ENCODE data around the gene RELL2.
A peak's percentile ranks its signal among the peaks of the same experiment; 100 is the strongest.

RELL2 gene

DNA sequence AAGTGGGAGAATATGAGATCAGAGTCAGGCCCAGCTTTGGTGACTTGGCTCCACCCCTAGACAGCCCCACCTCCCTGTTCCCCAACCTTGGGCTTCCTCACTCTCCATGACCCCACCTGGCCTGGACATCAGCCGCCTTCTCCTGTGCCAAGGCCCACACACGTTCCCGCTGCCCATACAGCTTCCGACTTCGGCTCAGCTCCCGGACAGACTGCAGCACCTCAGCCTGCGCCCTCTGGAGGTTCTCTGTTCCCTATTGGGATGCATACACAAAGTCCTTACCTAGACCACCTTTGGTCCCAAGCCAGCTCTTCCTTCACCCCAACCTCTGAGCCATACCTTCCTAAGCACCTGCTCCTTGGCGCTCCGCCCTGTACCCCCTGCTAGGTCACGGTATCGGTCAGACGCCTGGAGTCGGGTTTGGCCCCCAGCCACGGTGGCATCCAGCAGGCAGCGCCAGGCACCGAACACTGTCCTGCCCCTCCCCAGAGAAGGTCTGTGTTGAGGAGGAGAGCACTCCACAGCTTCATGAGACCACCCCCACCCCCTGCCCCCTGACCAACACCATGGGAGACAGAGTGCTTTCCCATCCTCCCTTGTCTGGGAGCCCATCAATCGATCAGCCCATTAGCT is 12.4 kb downstream of the RELL2 start:
- no peak for DNase-seq (ENCODE audit: low read depth in 2 of 2)

DNA sequence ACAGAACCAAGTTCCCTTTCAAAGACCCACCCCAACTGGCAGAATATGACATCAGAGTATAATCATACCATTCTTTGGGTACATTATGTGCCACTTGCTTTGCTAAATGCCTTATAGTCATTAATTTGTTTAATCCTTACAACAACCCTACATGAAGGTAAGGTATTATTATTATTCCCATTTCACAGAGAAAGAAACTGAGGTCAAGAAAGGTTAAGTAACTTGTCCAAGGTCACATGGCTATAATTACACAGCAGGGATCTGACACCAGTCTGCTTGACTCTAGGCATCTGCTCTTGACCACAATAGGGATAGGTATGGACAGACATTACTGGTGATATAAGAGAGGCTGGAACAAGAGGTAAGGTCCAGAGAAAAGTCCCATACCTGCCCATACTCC is 13.2 kb downstream of the RELL2 start:
- DNase-seq (ENCODE audit: low read depth in 2 of 2) = no peak

DNA sequence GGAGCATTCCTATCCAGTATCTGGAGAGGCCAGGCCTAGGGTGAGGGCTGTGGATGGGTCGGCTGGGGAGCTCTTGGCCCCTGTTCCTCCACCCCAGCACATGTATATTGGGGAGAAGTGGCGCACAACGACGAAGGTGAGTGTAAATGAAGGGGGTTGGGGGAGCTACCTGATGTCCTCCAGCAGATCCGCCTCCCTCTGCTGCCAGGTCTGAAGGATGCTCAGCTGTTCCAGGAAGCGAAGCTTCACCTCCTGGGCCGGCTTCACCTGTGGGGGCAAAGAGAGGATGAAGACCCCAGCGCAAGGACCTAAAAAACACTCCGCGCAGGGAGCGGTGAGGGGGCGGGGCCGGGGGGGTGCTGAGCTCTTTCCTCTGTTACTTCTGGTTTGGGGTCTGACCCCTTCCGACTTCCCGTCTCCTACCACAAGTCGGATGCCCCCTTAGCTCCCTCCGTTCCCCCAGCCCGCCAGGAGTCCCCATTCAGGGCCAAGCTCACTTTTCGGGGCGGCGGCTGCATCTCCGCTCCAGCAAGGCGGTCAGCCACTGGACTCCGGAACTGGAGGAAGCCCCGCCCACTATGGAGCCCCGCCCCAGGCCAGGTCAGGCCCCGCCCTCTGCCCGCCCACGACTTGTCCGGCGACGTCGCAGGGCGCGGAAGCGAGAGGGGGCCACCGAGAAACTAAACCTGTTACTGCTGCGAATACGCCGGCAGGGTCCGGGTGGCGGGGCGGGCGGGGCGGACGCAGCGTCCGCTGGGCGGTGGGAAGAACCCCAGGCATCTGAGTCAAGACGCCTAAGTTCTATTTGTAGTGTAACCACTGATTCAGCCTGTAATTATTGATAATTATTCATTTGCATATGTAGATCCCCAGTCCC is 14.3 kb downstream of the RELL2 start, which contains the start of gene FCHSD1:
FCHSD1 (minus strand) TSS at position 568 of the 877 bp plus-strand sequence; CDS start at position 518, 50 bp downstream.
- DNase-seq (ENCODE audit: low read depth in 2 of 2) = peak; percentile 68

DNA sequence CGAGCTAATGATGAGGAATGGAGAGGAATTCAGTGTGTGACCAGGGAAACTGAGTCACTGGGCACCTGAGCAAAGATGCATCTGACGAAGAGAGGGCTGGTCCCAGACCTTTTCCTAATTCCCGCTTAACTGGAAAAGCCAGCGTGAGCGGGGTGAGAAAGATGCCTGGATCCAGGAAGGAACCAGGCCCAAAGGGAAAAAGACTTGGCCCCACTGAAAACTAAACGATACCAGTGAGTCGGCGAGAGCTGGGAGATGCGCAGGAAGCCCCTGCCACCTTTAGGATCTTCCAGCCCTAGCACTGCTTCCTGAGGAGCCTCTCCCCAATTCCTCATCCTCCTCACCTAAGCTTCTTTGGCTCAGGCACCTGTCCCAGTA is 14.9 kb downstream of the RELL2 start:
- DNase-seq (ENCODE audit: low read depth in 2 of 2) = no peak

DNA sequence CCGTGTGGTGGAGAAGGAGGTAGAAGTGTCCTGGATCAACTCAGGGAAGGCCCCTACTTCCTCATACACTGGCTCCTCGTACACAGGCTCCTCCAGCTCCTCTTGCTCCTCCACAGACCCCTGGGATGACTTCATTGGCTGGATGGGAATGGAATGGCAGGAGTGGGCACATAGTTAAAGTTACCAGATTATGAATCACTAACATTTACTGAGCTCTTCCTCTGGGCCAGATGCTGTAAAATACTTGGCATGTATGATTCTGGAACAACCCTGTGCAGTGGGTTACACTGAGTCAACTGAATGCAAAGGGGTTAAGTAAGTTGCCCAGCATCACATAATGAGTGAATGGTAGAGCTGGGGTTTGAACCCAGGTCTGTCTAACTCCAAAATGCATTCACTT is 17.5 kb downstream of the RELL2 start:
- DNase-seq (ENCODE audit: low read depth in 2 of 2) = no peak

DNA sequence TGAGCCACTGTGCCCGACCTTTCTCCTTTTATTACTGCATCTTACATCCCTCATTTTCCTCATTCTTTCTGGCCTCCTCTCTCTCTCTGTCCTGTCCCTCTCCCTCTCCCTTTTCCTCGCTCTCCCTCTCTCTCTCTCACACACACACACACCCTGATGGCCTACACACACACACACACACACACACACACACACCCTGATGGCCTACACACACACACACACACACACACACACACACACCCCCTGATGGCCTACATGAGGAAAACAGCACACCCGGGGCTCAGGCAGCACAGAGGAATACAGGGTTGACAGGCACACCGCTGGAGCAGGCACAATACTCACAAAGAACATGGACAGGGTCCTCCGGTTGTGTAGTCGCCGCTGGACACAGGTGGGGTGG is 18.2 kb downstream of the RELL2 start:
- DNase-seq (ENCODE audit: low read depth in 2 of 2) = no peak

DNA sequence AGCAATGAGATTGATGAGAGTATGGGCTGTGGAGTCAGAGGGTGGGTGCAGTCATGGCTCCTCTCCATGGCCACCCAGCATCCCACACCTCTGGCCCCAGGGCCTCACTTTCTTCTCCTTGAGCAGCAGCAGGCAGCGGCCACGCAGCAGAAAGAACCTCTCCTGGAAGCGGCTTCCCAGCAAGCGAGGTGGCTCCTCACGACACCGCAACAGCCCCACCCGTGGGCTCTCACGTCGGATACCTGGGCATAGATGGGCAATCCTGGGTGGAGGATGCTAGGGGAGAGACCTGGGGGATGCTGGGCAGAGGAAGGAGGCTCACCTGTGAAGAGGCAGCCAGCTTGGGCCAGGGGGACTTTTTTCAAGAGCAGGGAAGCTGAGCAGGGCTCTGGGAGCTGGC is 19.6 kb downstream of the RELL2 start:
- DNase-seq (ENCODE audit: low read depth in 2 of 2) = no peak

DNA sequence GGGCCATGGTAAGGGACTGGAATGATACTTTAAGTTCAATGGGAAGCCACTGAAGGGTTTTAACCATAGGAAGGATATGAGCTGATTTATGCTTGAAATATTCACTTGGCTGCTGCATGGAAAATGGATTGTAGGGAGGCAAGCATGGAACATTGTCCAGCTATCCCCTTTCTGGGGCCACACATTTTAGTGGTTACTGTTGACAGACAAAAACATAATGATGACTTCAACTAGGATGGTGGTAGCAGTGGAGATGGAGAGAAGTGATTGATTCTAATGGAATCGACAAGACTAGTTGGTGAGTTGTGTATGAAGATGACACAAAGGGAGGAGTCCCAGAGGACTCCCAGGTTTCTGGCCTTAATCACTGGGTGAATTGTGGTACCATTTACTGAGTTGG is 20.6 kb downstream of the RELL2 start:
- DNase-seq (ENCODE audit: low read depth in 2 of 2) = no peak

DNA sequence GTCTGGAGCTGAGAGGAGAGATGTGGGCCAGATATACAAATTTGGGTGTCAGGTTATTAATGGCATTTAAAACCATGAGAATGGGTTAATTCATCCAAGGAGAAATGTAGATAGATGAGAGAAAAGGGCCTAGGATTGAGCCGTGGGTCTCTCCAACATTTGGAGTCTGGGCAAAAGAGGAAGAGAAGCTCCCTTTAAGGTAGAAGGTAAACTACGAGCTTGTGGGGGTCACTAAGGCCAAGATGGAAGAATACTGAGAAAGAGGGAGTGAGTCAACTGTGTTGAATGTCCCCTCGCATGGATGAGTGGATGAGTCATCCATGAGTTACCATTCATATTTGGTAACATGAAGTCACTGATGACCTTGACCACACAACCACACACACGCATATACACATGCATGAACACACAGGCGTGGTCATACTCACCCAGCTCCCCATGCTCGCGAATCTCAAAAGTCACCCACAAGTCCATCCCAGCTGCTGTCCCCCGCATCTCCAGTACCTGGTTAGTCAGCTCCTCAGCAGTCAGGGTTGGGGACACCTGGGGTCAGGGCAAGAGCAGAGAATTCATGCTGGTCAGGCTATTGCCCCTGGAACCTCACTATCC is 21.2 kb downstream of the RELL2 start:
- DNase-seq (ENCODE audit: low read depth in 2 of 2) = no peak

DNA sequence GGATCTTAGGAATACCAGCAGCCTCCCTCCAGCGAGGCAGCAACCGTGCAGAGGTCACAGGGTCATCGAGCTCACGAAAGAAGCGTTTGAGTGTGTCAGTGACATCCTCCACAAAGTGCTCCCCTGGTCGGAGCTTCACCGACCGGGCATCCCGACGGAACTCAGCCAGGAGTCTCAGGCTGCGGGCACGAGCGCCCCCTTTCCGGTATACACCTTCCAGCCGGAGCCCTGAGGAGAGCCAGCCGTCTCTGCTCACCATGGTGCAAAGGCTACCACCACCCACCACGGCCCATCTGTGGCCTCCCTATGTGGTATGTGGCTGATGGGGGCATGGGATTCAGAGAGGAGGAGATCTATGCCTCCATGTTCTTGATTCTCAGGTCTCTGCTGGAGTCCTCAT is 25.2 kb downstream of the RELL2 start:
- no peak for DNase-seq (ENCODE audit: low read depth in 2 of 2)

DNA sequence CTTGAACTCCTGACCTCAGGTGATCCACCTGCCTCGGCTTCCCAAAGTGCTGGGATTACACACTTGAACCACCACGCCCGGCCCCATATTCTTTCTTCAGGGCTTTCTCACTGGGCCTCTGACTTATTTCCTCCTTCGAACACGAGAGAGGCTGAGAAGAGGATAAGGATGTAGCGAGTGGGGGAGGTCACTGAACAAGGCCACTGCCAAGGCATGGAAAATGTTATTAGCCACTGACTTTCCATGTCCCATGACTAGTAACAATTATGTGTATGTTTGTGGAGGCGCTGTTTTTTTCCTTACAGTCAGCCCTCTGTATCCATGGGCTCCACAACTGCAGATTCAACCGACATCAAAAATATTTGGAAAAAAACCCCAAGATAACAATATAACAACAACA is 26.7 kb downstream of the RELL2 start:
- DNase-seq (ENCODE audit: low read depth in 2 of 2) = no peak

DNA sequence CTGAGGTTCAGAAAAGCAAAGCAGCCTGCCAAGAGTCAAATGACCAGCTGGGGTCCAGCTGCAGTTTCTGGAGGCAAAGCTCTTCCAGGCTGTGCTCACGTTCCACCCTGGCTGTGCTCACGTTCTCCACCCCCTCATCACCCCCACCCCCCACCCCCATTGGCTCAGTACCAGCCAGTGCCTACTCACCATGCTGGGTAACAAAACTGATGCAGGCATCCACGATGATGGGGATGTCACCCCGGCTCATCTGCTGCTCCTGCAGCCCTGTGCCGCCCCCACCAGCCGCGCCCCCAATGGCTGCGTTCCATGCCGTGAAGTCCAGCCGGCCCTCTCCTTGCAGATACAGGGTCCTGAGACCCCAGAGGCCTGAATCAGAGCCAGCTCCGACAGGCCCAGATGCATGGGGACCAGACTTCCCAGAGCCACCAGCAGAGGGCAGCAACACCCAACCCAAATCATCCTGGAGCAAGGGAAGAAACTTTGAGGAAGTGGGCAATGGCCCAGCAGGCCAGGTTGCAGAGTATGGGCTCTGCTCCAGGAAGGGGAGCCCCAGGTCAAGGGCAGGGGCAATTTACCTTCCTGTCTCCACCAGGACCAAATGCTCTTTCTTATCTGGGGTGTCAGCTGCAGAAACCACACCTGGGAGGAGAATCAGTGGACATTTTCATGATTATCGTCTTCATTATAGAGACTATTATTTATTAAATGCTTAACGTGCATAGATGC is 28.1 kb downstream of the RELL2 start:
- peak; percentile 43 to 65 for DNase-seq (ENCODE audit: low read depth in 2 of 2)

DNA sequence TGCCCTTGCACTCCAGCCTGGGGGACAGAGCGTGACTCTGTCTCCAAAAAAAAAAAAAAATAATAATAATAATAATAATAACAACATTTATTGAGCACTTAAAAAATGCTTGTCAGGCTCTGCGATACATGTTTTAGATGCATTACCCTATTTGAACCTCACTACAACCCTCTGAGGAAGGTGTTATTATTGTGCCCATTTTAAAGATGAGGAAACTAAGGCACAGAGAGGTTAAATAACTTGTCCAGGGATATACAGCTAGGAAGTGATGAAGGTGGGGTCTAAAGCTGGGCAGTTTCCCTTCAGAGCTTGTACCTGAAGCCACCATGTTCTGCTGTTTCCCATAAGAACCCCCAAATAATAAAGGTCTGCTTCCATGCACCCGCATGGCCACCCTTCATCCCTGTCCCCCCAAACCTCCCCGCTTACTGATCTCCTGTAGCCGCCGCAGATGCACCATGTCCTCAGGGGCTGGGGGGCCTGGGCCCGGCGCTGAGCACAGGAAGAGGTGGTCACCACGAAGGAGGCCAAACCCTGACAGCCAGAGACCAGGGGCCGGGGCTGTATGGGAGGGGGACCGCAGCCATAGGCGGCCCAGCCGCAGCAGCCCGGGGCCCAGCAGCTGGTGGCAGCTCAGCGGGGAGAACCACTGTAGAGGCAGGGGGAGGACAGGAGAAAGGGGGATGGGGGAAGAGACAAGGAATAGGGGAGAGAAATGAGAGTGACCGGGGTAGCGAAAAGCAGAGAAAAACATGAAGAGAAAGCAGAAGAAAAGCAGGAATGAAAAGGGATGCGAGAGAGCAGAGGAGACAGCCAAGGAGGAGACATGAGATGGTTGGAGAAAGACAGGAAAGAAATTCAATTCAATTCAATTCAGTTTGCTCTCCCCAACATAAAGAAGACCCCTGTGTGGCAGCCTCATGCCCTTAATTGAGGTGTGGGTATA is 29.5 kb downstream of the RELL2 start:
- DNase-seq (ENCODE audit: low read depth in 2 of 2) = no peak

DNA sequence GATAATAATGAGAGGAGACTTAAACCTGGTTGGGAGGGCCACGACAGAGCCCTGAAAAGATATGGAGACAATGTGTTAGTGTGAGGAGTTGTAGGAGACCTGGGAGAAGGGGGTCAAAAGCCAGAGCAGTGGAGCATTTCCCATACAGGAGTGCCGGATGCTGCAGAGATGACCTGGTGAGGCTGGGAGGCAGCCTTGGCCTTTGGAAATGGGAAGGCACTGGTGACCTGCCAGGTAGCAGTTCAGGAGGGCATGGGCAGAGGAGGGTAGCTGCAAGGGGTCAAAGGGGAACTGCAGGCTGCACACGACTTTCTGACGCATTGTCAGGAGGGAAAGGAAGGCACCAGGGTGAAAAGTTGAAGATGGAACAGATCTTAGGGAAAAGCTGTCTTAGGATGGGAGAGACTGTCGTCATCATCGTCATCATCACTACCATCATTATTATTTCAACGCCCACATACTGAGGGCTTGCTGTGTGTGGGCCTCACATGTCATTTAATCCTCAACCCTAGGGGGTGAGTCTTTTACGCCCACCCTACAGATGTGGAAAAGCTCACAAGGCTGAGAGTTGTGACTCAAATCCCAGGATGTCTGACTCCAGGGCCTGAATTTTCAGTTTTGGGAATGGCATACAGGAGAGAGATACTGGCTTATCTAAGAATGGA is 31.9 kb downstream of the RELL2 start:
- no peak for DNase-seq (ENCODE audit: low read depth in 2 of 2)

DNA sequence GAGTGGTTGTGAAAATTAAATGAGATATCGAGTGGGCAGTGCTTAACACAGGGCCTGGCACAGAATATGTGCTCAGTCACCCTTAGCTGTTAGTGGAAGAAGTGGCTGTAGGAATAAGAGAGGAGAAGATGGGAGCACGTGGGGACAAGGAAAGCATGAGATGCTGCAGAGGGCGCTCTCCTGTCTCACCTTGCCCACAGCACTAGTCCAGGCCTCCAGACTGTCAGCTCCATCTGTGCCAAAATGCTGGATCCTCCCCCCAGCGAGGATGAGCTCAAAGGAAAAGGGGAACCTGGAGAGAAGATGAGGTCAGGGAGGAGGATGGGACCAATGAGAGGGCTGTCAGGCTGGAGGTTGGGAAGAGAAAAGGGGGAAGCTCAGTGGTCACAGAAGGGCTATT is 32.7 kb downstream of the RELL2 start:
- DNase-seq (ENCODE audit: low read depth in 2 of 2) = no peak

DNA sequence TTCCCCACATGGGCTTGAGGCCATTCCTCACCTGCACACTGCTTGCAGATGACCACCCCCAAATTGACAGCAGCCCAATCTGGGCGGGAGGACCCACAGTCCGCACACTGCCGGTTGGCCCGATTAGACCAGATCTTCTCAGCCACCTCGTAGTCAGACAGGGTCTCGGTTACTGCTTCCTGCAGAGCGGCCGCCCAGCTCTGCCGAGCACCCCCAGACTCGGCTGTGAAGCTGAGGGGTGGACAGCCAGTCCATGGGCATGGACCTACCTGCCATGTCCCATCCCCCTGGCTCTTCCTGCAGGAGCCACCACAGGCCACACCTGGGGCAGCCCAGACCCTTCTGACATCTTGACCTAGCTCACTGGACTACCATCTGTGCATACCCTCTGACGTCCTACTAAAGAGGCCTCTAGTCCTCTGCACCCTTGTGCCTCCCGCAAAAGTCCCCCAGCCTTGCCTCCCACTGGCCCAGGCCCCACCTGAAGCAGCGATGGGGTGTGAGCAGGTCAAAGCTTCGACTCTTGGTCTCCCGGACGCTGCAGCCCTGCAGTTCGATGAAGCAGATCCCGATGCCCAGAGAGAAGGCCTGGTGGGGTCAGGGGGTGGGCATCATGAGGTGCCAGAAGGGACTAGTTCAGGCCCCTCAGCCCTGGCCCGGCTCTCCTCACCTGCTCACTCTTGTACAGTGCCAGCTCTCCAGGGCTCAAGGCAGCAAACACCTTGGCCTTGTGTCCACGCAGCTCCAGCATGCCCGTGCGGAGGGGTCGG is 35.5 kb downstream of the RELL2 start:
- DNase-seq (ENCODE audit: low read depth in 2 of 2) = no peak

DNA sequence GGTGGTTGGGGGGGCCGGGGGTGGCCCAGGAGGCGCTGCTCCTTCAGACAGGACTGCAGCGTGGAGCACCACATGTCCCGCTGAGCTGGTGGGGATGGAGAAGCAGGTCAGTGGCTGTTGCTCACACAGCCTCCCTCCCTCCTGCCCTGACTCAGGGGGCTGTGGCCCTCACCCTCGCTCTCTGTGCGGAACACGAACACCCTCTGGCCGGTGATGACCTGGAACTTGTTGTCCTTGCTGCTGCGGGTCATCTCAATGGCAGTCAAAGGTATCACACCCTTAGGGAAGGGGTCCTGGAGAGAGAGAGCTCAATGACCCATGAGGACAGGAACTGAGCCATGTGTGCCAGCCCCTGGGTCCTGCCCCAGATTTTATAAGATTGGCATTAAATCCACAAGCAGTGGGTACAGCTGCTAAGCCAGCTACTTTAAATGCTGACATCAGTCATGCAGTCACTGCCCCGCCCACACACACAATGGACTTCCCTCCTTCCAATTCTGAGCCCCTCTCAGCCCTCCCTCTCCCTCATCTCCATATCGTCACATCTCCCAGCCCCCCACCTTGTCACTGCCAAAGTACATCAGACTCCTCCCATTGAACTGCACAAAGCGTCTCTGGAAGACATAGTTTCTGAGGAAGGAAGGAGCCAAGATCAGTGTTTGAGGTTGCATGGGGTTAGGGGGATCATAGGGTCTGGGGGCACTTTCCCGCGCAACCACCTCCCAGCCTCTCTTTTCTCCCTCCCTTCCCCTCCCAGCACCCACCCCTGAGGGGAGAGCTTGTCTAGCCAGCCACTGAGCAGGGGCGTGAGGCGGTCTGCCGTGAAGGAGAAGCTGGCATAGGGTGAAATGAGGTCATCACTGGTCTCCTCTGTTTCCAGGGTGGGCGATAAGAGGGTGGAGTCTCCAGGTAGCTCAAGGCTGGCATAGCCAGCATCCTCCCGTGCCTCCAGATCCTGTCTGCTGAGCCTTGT is 36.3 kb downstream of the RELL2 start:
- DNase-seq (ENCODE audit: low read depth in 2 of 2) = no peak

DNA sequence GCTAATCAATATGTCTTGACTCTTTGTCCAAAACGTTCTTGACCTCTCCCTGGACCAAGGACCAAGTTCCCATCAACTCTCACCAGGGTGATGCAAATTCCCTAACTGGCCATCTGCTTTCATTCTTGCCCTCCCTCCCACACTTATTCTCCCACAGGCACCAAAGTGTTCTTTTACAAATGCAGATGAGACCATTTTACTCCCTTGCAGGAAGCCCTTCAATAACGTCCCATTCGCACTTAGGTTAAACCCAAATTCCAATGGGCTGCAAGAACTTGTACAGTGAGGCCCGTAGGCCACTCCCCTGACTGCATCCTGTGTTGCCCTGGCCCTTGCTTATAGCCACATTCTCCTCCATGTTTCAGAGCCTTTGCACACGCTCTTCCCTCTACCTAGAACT is 38.0 kb downstream of the RELL2 start:
- no peak for DNase-seq (ENCODE audit: low read depth in 2 of 2)

DNA sequence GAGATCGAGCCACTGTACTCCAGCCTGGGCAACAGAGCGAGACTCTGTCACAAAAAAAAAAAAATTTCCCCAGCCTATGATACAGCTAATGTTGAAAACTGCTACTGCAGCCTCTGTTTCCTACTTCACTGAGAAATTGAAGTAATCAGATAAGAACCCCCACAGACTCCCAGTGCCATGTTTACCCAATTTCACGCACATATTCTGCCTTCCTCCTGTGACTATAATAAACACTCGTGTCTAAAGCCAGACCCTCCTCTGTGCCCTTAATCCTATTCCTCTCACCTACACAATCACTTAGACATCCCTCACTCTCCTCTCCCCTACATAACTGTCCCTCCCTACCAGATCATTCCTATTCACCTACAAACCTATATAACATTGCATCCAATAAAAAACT is 38.9 kb downstream of the RELL2 start:
- no peak for DNase-seq (ENCODE audit: low read depth in 2 of 2)
